HEK293 (cell line): ENCODE results near the gene CUL9.

ENCODE experiments used
- CTCF ChIA-PET: fragments of 350-600 bp; formaldehyde crosslinking; extraction: SDS; loops from one replicate; lab custom pipeline; 2021; ENCODE audit warnings: antibody characterized with exemption; lab: Yijun Ruan, JAX
- POLR2A ChIA-PET: fragments of 300-600 bp; formaldehyde crosslinking; extraction: SDS; loops from one replicate; lab custom pipeline; 2020; ENCODE audit warnings: antibody characterized with exemption, inconsistent platforms; lab: Yijun Ruan, JAX
- H3K27ac ChIP-seq: fragments of 200-500 bp; sonication (Bioruptor generic); 2 replicates; pipeline ENCODE4 v1.5.1; 2014; ENCODE audit warnings: low read depth, low read length, control low read depth, inconsistent platforms; ENCODE audit errors: extremely low read depth
- H3K36me3 ChIP-seq, 2 experiments: fragments of 200-500 bp in 1 of 2; sonication (Bioruptor generic) in 1 of 2; 1 replicate in 1 of 2; 2 replicates in 1 of 2; pipeline ENCODE4 v1.5.1; 2014 to 2017; ENCODE audit warnings: inconsistent platforms in 2 of 2, low read length in 2 of 2; ENCODE audit not compliant: control insufficient read depth in 2 of 2, insufficient read depth in 1 of 2
- H3K4me1 ChIP-seq: fragments of 200-500 bp; sonication (Bioruptor generic); 2 replicates; pipeline ENCODE4 v1.5.1; 2014; ENCODE audit warnings: mild to moderate bottlenecking, low read length, inconsistent platforms; ENCODE audit not compliant: control insufficient read depth, insufficient read depth
- H3K4me3 ChIP-seq: 2 replicates; pipeline ENCODE4 v1.5.1; 2011; ENCODE audit warnings: low read depth, mild to moderate bottlenecking, control low read depth, low read length, moderate library complexity
- H3K9me3 ChIP-seq: fragments of 200-500 bp; sonication (Bioruptor generic); 2 replicates; pipeline ENCODE4 v1.5.1; 2014; ENCODE audit warnings: low read depth, low read length, inconsistent platforms; ENCODE audit not compliant: control insufficient read depth, insufficient read depth
- HOXC10 ChIP-seq: sonication (generic); formaldehyde crosslinking; IDR thresholded peaks from 2 replicates; pipeline ENCODE4 v1.8.1; 2023; ENCODE audit warnings: mild to moderate bottlenecking, missing genetic modification reagents
- MZF1 ChIP-seq: fragments of 450-650 bp; formaldehyde crosslinking; IDR thresholded peaks from 2 replicates; pipeline ENCODE4 v1.5.1; 2017; ENCODE audit warnings: missing biosample characterization, missing genetic modification characterization, borderline replicate concordance
- SCRT2 ChIP-seq: fragments of 450-650 bp; formaldehyde crosslinking; IDR thresholded peaks from 2 replicates; pipeline ENCODE4 v1.5.1; 2016; ENCODE audit warnings: missing biosample characterization, missing genetic modification characterization
- SP2 ChIP-seq: fragments of 450-650 bp; formaldehyde crosslinking; IDR thresholded peaks from 2 replicates; pipeline ENCODE4 v1.5.1; 2016; ENCODE audit warnings: missing biosample characterization, missing genetic modification characterization
- TRIM28 ChIP-seq: IDR thresholded peaks from 2 replicates; pipeline ENCODE4 v1.6.1; 2011; ENCODE audit warnings: low read length, control low read depth, borderline replicate concordance
- YY1 ChIP-seq: fragments of 450-650 bp; formaldehyde crosslinking; IDR thresholded peaks from 2 replicates; pipeline ENCODE4 v1.5.1; 2018; ENCODE audit warnings: missing biosample characterization, missing genetic modification characterization
- ZBTB21 ChIP-seq: fragments of 450-650 bp; formaldehyde crosslinking; IDR thresholded peaks from 2 replicates; pipeline ENCODE4 v1.5.1; 2017; ENCODE audit warnings: missing biosample characterization, missing genetic modification characterization
- ZNF132 ChIP-seq: fragments of 450-650 bp; formaldehyde crosslinking; IDR thresholded peaks from 2 replicates; pipeline ENCODE4 v1.5.1; 2017; ENCODE audit warnings: missing biosample characterization, missing genetic modification characterization, borderline replicate concordance
- ZNF140 ChIP-seq: fragments of 450-650 bp; formaldehyde crosslinking; IDR thresholded peaks from 2 replicates; pipeline ENCODE4 v1.5.1; 2016; ENCODE audit warnings: missing biosample characterization, missing genetic modification characterization
- ZNF175 ChIP-seq: fragments of 450-650 bp; formaldehyde crosslinking; IDR thresholded peaks from 2 replicates; pipeline ENCODE4 v1.5.1; 2016; ENCODE audit warnings: missing biosample characterization, missing genetic modification characterization
- ZNF2 ChIP-seq: fragments of 450-650 bp; formaldehyde crosslinking; IDR thresholded peaks from 2 replicates; pipeline ENCODE4 v1.5.1; 2016; ENCODE audit warnings: missing biosample characterization, missing genetic modification characterization
- ZNF221 ChIP-seq: fragments of 450-650 bp; formaldehyde crosslinking; IDR thresholded peaks from 2 replicates; pipeline ENCODE4 v1.5.1; 2017; ENCODE audit warnings: missing biosample characterization, missing genetic modification characterization, borderline replicate concordance
- ZNF223 ChIP-seq: fragments of 450-650 bp; formaldehyde crosslinking; IDR thresholded peaks from 2 replicates; pipeline ENCODE4 v1.5.1; 2016; ENCODE audit warnings: missing biosample characterization, missing genetic modification characterization
- ZNF266 ChIP-seq: fragments of 450-650 bp; formaldehyde crosslinking; IDR thresholded peaks from 2 replicates; pipeline ENCODE4 v1.5.1; 2016; ENCODE audit warnings: missing biosample characterization, missing genetic modification characterization, low read depth
- ZNF274 ChIP-seq, 2 experiments: fragments of 200-500 bp in 1 of 2; fragments of 450-650 bp in 1 of 2; sonication (Bioruptor generic) in 1 of 2; formaldehyde crosslinking in 1 of 2; IDR thresholded peaks; 2 replicates each; pipeline versions ENCODE4 v1.5.1 to v1.6.1; 2014 to 2016; ENCODE audit warnings: borderline replicate concordance in 1 of 2, inconsistent platforms in 1 of 2, low read length in 1 of 2, missing biosample characterization in 1 of 2, missing genetic modification characterization in 1 of 2
- ZNF324 ChIP-seq: fragments of 450-650 bp; formaldehyde crosslinking; IDR thresholded peaks from 2 replicates; pipeline ENCODE4 v1.5.1; 2016; ENCODE audit warnings: missing biosample characterization, missing genetic modification characterization
- ZNF366 ChIP-seq: fragments of 450-650 bp; formaldehyde crosslinking; conservative IDR thresholded peaks from 2 replicates; pipeline ENCODE4 v1.5.1; 2016; ENCODE audit warnings: missing biosample characterization, missing genetic modification characterization
- ZNF394 ChIP-seq: fragments of 450-650 bp; formaldehyde crosslinking; IDR thresholded peaks from 2 replicates; pipeline ENCODE4 v1.5.1; 2016; ENCODE audit warnings: missing biosample characterization, missing genetic modification characterization, mild to moderate bottlenecking, moderate library complexity, borderline replicate concordance
- ZNF416 ChIP-seq: fragments of 450-650 bp; formaldehyde crosslinking; IDR thresholded peaks from 2 replicates; pipeline ENCODE4 v1.5.1; 2016; ENCODE audit warnings: missing biosample characterization, missing genetic modification characterization
- ZNF426 ChIP-seq: fragments of 450-650 bp; formaldehyde crosslinking; IDR thresholded peaks from 2 replicates; pipeline ENCODE4 v1.5.1; 2017; ENCODE audit warnings: missing biosample characterization, missing genetic modification characterization, mild to moderate bottlenecking, inconsistent platforms, moderate library complexity
- ZNF433 ChIP-seq: fragments of 450-650 bp; formaldehyde crosslinking; IDR thresholded peaks from 2 replicates; pipeline ENCODE4 v1.5.1; 2016; ENCODE audit warnings: missing biosample characterization, missing genetic modification characterization, low read depth
- ZNF514 ChIP-seq: fragments of 450-650 bp; formaldehyde crosslinking; IDR thresholded peaks from 2 replicates; pipeline ENCODE4 v1.5.1; 2016; ENCODE audit warnings: missing biosample characterization, missing genetic modification characterization
- ZNF585B ChIP-seq: fragments of 450-650 bp; formaldehyde crosslinking; IDR thresholded peaks from 2 replicates; pipeline ENCODE4 v1.5.1; 2016; ENCODE audit warnings: missing biosample characterization, missing genetic modification characterization
- ZNF596 ChIP-seq: fragments of 450-650 bp; IDR thresholded peaks from 2 replicates; pipeline ENCODE4 v1.5.0; 2018; ENCODE audit warnings: missing biosample characterization, mild to moderate bottlenecking, missing genetic modification characterization, moderate library complexity
- ZNF600 ChIP-seq: fragments of 450-650 bp; formaldehyde crosslinking; IDR thresholded peaks from 2 replicates; pipeline ENCODE4 v1.5.1; 2016; ENCODE audit warnings: missing biosample characterization, missing genetic modification characterization
- ZNF768 ChIP-seq: fragments of 450-650 bp; formaldehyde crosslinking; IDR thresholded peaks from 2 replicates; pipeline ENCODE4 v1.5.1; 2018; ENCODE audit warnings: missing biosample characterization, mild to moderate bottlenecking, missing genetic modification characterization
- ZNF776 ChIP-seq: fragments of 450-650 bp; formaldehyde crosslinking; IDR thresholded peaks from 2 replicates; pipeline ENCODE4 v1.5.0; 2017; ENCODE audit warnings: missing biosample characterization, missing genetic modification characterization, borderline replicate concordance
- ZNF785 ChIP-seq: fragments of 450-650 bp; formaldehyde crosslinking; IDR thresholded peaks from 2 replicates; pipeline ENCODE4 v1.5.1; 2016; ENCODE audit warnings: missing biosample characterization, missing genetic modification characterization
- TF ChIP-seq, protein P1 (sequence below): fragments of 450-650 bp; formaldehyde crosslinking; optimal IDR thresholded peaks from 2 replicates; pipeline ENCODE3; 2016; ENCODE audit warnings: missing biosample characterization, mild to moderate bottlenecking, missing genetic modification characterization
- TF ChIP-seq, protein P2 (sequence below): fragments of 450-650 bp; formaldehyde crosslinking; IDR thresholded peaks from 2 replicates; pipeline ENCODE4 v1.5.1; 2016; ENCODE audit warnings: missing biosample characterization, missing genetic modification characterization
- TF ChIP-seq, protein P3 (sequence below): sonication (generic); formaldehyde crosslinking; IDR thresholded peaks from 2 replicates; pipeline ENCODE4 v1.8.1; 2022; ENCODE audit warnings: mild to moderate bottlenecking, moderate library complexity, missing genetic modification reagents
- TF ChIP-seq, protein P4 (sequence below): fragments of 450-650 bp; formaldehyde crosslinking; IDR thresholded peaks from 2 replicates; pipeline ENCODE4 v1.5.1; 2017; ENCODE audit warnings: missing biosample characterization, mild to moderate bottlenecking, missing genetic modification characterization, moderate library complexity
- TF ChIP-seq, protein P5 (sequence below): fragments of 450-650 bp; formaldehyde crosslinking; IDR thresholded peaks from 2 replicates; pipeline ENCODE4 v1.5.1; 2016; ENCODE audit warnings: missing biosample characterization, missing genetic modification characterization

The CUL9 gene

DNA sequence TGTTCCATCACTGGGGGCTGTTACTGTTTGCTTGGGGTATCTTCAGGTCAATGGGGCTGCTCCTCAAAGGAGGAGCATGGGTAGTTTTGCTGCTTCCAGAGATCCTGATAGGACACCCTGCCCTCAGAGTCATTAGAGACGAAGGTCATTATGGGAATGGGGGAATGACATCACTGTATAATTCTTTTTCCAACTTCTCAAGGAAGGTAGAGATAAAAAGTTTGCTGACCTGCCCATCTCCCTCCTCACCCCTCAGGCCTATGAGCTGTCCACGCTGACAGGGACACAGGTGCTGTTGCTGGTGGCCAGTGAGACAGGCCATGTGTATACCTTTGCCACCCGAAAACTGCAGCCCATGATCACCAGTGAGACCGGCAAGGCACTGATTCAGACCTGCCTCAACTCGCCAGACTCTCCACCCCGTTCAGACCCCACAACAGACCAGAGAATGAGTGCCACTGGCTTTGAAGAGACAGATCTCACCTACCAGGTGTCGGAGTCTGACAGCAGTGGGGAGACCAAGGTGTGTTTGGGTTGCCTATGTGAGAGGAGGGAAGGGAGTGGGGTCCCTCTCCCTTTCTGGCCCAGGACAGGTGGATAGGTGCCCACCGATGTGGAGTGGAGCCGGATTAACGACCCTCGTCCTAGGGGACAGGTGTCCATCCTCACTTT is 8.3 kb upstream of the CUL9 start:
- no peaks in the 10 kb centered on the region for H3K9me3 ChIP-seq
- peak overlapping the region; percentile 98 for H3K27ac ChIP-seq
- POLR2A ChIA-PET, result interaction anchor here (0.7 to 2.4 kb wide), 12 partner anchors 9 to 427 kb away, joined by 3 to 12 read pairs (median 4); partner anchors contain the start of genes CNPY3, CUL7, CUL9 and DNPH1
- H3K4me1 ChIP-seq, result peaks cover 15% of the 10 kb centered on the region
- peak overlapping the region; percentile 12; the same call in 1 of the 2 replicates for H3K4me3 ChIP-seq
- CTCF ChIA-PET, result interaction anchor here (1.0 to 1.1 kb wide), 2 partner anchors 55 to 161 kb away, joined by 4 to 5 read pairs; partner anchors contain the start of gene DNPH1
- H3K36me3 ChIP-seq, result peaks cover 25 to 43% of the 10 kb centered on the region in 2 experiments
- TF ChIP-seq ZNF416 (tag by site-specific recombination) (no peak), MZF1 (tag by site-specific recombination) (no peak), ZNF585B (tag by site-specific recombination) (no peak), ZNF394 (tag by site-specific recombination) (no peak), ZNF266 (no peak), ZNF223 (tag by site-specific recombination) (no peak), ZNF366 (peak; percentile 54), TRIM28 (no peak), ZNF785 (tag by site-specific recombination) (no peak), ZNF768 (tag by site-specific recombination) (no peak), ZBTB21 (tag by site-specific recombination) (peak; percentile 49; the same call in 1 of the 2 replicates), ZNF514 (no peak), ZNF140 (tag by site-specific recombination) (no peak), ZNF596 (tag by site-specific recombination) (no peak), ZNF175 (no peak), ZNF426 (tag by site-specific recombination) (no peak), YY1 (tag by site-specific recombination) (no peak), ZNF433 (tag by site-specific recombination) (no peak), ZNF600 (tag by site-specific recombination) (no peak), HOXC10 (no peak), ZNF132 (tag by site-specific recombination) (no peak), SP2 (tag by site-specific recombination) (no peak), SCRT2 (tag by site-specific recombination) (0 out of 2 replicates have a peak, but pooled peaks have one; percentile 9), ZNF274 (IDR thresholded peaks at IDR 0.05; ENCODE audit: low read length) (no peak), ZNF274 (tag by site-specific recombination; IDR thresholded peaks at IDR 0.05; ENCODE audit: borderline replicate concordance) (no peak), ZNF221 (tag by site-specific recombination) (no peak), ZNF2 (tag by site-specific recombination) (no peak), ZNF324 (tag by site-specific recombination) (no peak), ZNF776 (no peak)
- TF ChIP-seq, protein P1, sequence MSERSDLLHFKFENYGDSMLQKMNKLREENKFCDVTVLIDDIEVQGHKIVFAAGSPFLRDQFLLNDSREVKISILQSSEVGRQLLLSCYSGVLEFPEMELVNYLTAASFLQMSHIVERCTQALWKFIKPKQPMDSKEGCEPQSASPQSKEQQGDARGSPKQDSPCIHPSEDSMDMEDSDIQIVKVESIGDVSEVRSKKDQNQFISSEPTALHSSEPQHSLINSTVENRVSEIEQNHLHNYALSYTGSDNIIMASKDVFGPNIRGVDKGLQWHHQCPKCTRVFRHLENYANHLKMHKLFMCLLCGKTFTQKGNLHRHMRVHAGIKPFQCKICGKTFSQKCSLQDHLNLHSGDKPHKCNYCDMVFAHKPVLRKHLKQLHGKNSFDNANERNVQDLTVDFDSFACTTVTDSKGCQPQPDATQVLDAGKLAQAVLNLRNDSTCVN, result peak; percentile 22
- TF ChIP-seq, protein P2, sequence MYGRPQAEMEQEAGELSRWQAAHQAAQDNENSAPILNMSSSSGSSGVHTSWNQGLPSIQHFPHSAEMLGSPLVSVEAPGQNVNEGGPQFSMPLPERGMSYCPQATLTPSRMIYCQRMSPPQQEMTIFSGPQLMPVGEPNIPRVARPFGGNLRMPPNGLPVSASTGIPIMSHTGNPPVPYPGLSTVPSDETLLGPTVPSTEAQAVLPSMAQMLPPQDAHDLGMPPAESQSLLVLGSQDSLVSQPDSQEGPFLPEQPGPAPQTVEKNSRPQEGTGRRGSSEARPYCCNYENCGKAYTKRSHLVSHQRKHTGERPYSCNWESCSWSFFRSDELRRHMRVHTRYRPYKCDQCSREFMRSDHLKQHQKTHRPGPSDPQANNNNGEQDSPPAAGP (tag by site-specific recombination), result no peak
- TF ChIP-seq, protein P3, sequence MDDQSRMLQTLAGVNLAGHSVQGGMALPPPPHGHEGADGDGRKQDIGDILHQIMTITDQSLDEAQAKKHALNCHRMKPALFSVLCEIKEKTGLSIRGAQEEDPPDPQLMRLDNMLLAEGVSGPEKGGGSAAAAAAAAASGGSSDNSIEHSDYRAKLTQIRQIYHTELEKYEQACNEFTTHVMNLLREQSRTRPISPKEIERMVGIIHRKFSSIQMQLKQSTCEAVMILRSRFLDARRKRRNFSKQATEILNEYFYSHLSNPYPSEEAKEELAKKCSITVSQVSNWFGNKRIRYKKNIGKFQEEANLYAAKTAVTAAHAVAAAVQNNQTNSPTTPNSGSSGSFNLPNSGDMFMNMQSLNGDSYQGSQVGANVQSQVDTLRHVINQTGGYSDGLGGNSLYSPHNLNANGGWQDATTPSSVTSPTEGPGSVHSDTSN (CRISPR knock-in tag), result no peak
- TF ChIP-seq, protein P4, sequence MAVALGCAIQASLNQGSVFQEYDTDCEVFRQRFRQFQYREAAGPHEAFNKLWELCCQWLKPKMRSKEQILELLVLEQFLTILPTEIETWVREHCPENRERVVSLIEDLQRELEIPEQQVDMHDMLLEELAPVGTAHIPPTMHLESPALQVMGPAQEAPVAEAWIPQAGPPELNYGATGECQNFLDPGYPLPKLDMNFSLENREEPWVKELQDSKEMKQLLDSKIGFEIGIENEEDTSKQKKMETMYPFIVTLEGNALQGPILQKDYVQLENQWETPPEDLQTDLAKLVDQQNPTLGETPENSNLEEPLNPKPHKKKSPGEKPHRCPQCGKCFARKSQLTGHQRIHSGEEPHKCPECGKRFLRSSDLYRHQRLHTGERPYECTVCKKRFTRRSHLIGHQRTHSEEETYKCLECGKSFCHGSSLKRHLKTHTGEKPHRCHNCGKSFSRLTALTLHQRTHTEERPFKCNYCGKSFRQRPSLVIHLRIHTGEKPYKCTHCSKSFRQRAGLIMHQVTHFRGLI (tag by site-specific recombination), result no peak
- TF ChIP-seq, protein P5, sequence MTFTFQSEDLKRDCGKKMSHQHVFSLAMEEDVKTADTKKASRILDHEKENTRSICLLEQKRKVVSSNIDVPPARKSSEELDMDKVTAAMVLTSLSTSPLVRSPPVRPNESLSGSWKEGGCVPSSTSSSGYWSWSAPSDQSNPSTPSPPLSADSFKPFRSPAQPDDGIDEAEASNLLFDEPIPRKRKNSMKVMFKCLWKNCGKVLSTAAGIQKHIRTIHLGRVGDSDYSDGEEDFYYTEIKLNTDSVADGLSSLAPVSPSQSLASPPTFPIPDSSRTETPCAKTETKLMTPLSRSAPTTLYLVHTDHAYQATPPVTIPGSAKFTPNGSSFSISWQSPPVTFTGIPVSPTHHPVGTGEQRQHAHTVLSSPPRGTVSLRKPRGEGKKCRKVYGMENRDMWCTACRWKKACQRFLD, result no peak
